Measurements from ENCODE around the gene RNF208.
"Not testable (repeated sequence)": the region's sequence is repeated elsewhere in the genome, so short reads cannot be mapped to it uniquely, and the experiment has no call there.

RNF208 gene

DNA sequence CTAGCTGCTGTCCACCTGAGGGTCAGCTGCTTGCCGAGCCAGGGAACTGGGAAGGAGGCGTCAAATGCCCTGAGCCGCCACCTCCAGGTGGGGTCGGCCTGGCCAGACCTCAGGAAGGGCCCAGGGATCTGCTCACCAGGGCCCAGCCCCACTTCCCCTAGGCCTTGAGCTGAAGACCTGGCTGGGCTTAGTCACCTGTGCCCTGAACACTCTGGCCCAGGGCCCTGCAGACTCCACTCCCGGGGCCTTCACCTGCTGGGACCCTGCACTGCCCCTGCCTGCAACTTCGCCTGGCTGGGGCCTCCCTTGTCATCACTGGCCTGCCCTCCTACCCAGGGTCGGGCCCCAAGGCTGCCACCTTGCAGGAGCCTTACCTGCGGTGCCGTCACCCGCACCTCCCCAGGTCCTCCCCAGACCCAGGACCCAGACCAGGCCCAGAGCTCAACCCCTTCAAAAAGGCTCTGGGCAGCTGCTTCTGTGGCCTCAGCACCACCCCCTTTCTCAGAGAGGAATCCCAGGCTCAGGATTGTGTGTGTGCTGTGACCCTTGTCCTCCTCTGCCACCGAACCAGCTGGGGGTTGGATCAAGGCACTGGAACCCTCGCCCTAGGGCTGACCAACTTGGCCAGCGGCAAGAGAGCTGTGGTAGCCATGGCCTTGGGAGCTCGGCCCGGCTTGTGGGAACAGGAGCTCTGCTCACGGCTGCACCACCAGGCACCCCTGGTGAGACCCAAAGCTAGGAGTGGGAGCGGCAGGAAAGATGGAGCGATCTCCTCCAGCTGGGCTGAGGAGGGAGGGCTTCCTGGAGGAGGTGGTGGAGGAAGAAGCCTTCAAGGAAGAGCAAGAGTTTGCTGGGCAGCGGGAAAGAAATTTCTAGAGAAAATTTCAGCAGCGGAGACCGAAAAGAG lies 31.9 kb upstream of the RNF208 start:
- DNase-seq (ENCODE audit: low read depth): peak; percentile 21

DNA sequence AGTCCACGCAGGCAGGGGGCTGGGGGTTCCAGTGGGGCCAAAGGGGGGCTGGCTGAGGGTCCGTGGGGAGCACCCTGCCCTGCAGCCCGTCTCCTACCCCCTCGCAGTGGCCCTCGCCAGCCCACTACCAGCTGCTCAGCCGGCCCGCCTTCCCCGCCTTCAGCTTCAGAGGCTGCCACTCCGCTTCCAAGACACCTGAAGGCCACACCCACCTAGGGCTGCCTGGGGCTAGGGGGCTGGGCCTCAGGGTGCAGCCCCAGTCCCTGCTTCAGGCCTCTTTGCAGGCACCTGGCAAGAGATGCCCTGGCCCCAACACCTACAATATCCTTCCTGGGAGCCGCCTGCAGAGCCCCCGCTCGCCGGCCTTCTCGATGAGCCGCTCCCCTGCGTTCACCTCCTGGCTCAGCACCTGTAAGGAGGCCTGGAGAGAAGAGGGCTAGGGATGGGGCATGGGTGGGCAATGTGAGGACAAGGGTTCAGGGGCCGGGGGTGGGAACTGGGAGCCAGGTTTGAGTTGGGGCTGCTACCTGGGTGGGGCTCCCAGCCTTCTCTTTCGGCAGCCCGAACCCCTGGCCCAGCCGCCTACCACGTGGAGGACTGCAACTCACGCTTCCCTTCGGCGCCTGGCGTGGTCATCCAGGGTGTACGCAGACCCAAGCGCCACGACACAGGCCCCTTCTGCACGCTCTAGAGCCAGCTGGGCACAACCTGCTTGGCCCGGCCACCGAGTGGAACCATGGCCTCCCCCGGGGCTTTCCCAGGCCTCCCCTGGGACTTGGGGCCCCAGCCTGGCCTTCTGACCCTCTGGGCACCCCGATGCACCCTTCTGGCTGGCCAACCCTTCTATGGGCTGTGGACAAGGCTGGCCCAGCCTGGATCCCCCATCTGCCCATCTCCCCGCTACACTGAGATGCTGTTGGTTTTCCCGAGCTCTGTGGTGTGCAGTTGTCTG lies 30.8 kb upstream of the RNF208 start:
- no peak for DNase-seq (ENCODE audit: low read depth)

- DNase-seq (ENCODE audit: low read depth): no peak
Observed at GRCh38 chr9:137251490-137252268, 29.6 kb upstream of the RNF208 start.

- no peak for DNase-seq (ENCODE audit: low read depth)
Observed at GRCh38 chr9:137251194-137251461, 29.1 kb upstream of the RNF208 start, which contains the start of gene STPG3. Gene STPG3 (plus strand): TSS chr9:137251286. CDS start chr9:137251287, 1 bp downstream.

DNA sequence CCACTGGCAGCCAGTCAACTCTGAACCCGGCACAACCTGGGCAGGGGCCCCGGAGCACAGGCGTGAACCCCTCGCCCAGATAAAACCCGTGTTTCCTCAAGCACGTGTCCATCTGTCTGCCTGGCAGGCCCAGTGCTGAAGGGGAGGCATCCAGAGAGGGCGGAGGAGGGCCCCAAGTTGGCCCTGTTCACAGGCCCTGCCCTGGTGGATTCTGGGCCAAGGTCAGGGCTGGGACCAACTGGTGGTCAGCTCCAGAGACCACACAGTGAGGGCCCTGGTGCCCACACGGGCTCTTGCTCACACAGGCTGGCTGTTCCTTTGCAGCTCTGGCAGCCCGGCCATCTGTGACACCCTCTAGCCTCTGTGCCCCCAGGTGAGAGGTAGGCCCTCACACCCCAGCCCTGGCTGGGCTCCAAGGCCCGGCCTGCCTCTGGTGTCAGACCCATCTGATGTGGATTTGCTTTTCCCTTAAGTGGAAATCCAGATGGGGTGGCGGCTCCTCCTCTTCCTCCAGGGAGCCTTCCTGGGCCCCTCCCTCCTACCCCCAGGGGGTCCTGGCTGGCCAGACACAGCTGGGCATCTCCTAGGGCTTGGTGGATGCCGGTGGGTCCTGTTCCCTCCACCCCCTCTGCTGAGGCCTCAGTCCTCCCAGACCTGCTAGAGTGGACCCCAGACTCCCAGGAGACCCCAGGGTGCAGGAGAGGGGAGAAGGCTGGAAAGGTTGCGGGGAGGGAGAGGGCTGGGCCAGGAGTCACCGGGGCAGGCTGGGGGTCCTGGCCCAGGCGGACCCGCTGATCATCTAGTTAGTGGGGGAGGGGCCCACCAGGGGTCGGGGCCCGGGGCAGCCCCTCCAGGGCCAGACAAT lies 28.5 kb upstream of the RNF208 start:
- no peak for DNase-seq (ENCODE audit: low read depth)

DNA sequence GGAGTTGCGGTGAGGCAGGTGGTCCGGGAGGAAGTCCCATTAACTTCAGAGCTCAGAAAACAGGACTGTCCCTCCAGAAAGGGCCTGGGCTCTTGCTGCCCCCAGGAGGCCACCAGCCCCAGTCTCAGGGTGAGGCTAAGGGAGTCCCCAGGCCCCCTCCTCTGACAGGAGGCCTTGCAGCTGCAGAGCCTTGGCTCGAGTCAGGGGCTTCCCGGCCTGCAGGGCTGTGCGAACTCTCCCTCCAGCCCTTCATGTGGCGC lies 25.8 kb upstream of the RNF208 start:
- DNase-seq (ENCODE audit: low read depth): no peak

DNA sequence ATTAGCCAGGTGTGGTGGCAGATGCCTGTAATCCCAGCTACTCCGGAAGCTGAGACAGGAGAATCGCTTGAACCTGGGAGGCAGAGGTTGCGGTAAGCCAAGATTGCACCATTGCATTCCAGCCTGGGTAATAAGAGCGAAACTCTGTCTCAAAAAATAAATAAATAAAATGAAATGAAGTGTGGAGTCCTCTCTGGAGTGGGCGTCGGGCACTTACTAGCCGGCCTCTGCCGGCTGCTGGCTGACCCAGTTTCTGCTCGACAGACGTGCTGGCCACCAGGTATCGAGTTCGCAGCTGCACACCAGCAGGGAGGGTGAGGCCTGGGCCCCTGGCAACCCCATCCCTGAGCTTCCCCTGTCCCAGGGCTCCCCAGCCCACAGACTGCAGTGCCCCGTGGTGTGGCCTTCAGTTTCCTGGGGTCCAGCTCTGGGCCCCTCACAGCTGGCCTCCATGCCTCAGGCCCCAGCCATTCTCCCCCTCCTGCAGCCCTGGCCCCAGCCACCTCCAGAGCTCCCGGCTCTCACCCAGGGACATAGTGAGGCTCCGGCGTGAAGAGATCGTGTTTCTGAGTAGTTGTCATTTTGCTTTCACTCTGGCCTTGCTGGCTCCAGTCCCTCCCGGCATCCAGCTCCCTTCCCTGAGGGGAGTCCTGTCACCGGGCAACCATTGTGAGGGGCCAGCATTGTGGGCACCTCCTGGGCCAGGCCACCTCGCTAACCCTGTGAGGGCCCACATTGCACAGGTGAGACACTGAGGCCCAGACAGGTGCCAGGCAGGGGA lies 25.3 kb upstream of the RNF208 start:
- no peak for DNase-seq (ENCODE audit: low read depth)

- no peak for DNase-seq (ENCODE audit: low read depth)
Observed at GRCh38 chr9:137245450-137246421, 23.7 kb upstream of the RNF208 start.

DNA sequence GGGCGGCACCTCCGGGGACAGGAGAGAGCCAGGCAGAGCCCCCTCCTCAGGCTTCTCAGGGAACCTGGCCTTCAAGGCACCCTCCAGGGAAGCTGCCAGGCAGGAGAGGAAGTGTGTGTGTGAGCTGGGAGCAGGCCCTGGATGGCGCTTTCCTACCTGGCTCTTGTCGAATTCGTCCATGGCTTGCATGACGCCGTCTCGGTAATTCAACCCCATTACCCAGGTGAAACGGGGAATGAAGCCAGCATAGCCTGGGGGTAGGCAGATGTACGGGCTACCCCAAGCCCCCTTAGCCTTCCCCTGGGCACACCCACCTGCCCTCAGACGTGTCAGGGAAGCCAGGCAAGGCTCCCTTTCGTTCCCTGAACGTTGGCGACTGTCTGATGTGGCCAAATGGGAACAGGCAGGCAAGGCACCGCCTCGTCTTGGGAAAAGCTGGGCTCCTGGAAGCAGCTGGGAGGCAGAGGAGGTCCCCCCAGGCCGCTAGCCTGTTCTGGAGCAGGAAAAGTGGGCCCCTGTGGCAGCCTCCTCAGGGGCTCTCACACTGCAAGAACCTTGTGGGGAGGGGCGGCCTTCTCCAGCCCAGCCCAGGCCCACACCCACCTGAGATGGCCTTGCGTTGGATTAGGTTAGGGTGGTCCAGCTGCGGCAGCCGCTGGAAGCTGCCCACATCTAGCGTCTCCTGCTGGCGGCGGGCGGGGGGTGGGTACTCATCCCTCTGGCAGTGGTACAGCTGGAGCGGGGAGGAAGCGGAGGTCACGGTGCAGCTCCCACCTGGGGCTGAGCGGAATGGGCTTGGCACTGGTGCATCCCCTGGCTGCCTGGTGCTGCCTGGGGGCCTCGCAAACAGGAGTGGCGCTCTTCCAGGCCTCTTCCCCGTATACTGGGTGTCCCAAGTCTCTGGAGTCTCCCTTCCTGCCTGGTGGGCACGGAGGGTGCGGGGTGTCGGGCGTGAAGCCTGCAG lies 22.7 kb upstream of the RNF208 start:
- DNase-seq (ENCODE audit: low read depth): no peak

DNA sequence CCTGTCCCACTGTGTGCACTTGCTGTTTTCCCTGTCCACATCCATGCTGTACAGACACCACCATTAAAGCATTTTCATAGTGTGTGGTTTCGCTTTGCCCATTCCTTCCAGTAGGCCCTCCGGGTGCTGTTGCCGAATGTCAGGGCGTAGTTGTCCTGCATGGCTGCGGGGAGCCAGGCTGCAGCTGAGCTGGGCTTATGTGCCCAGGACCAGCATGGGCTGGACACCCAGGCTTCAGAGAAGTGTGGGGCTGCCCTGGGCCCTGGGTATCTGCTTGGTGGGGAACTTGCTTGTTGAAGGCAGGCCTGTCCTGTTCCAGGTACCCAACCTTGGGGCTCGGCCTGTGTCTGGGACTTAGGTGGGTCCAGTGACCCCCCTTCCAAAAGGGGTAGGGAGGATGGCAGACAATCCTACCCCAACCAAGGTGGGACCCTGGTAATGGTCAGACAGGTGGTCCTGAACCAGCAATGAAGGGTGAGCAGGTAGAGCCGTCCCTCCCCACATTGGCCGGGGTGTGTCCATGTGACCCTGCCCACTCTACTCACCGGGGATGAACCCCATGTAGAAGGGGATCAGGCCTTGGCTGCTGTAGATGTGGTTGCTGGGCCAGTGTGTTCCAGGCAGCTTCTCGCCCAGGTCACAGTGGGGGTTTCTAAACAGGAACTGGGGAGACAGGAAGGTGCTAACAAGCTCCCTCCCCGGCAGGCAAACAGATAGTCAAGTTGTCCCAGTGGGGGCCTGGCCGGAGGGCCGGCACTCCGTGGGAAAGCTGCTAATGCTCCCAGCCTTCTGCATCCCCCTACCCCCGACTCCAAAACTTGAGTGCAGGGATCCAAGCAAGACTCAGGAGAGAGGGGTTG lies 21.8 kb upstream of the RNF208 start:
- DNase-seq (ENCODE audit: low read depth): peak; percentile 23

DNA sequence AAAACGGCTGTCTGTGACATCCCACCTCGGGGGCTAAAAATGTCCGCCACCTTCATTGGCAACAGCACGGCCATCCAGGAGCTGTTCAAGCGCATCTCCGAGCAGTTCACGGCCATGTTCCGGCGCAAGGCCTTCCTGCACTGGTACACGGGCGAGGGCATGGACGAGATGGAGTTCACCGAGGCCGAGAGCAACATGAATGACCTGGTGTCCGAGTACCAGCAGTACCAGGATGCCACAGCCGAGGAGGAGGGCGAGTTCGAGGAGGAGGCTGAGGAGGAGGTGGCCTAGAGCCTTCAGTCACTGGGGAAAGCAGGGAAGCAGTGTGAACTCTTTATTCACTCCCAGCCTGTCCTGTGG lies 21.2 kb upstream of the RNF208 start:
- not testable (repeated sequence) for DNase-seq (ENCODE audit: low read depth)

GRCh38 chr9:137242269-137243203 lies 20.5 kb upstream of the RNF208 start:
- DNase-seq (ENCODE audit: low read depth): no peak

DNA sequence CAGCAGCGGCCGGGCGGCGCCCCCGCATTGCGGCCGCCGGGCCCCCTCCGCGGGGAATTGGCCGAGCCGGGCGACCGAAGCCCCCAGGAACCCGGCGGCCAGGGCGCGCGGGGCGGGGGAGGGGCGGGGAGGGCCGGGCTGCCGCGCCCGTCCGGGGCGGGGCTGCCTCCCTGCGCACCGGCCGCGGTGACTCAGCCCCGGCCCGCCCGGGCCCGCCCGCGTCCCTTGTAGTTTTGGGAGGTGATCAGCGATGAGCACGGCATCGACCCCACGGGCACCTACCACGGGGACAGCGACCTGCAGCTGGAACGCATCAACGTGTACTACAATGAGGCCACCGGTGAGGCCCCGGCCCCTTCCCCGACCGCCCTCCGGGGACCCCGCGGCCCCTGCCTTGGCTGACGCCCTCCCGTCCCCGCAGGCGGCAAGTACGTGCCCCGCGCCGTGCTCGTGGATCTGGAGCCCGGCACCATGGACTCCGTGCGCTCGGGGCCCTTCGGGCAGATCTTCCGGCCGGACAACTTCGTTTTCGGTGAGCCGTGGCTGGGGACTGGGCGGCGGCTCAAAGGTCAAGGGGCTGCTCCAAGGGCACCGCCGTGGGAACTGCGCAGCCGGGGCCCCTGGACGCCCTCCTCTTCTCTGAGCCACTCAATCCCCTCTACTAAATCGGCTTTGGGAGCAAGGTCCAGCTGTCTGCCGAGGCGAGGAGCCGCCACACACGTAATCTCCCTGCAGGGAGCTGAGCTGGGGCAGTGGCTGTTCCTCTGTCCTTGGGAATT lies 19.6 kb upstream of the RNF208 start:
- peak; percentile 66 for DNase-seq (ENCODE audit: low read depth)

GRCh38 chr9:137240841-137241489 lies 18.9 kb upstream of the RNF208 start, which contains the start of gene TUBB4B:
Gene TUBB4B (plus strand): TSS chr9:137241287. CDS start chr9:137241361, 74 bp downstream.
- DNase-seq (ENCODE audit: low read depth): peak; percentile 100
